Progenitor cell of endocrine pancreas (in vitro differentiated cells): Measurements from ENCODE around the gene IKZF4. TPM values are rescaled to one million over a fixed set of nuclear protein-coding genes. Genes with fewer than 3 reads are reported as not detected.
A peak's percentile ranks its signal among the peaks of the same experiment; 100 is the strongest.
"Not testable (repeated sequence)": the region's sequence is repeated elsewhere in the genome, so short reads cannot be mapped to it uniquely, and the experiment has no call there.

Experiments
- DNase-seq: peaks from one replicate; pipeline ENCODE4 v3.0.0; 2021; ENCODE audit warnings: low spot score; ENCODE audit not compliant: unreplicated experiment
- H3K27ac Mint-ChIP-seq: 2 replicates; pipeline ENCODE4 v1.8.0; 2021; ENCODE audit warnings: mild to moderate bottlenecking, moderate library complexity, mixed read lengths
- H3K27me3 Mint-ChIP-seq: 2 replicates; pipeline ENCODE4 v1.8.0; 2021; ENCODE audit warnings: mixed read lengths
- H3K36me3 Mint-ChIP-seq: 2 replicates; pipeline ENCODE4 v1.8.0; 2022; ENCODE audit warnings: mixed read lengths; ENCODE audit not compliant: insufficient read depth
- H3K4me1 Mint-ChIP-seq: 2 replicates; pipeline ENCODE4 v1.8.0; 2021; ENCODE audit warnings: low read depth, mixed read lengths
- H3K4me3 Mint-ChIP-seq: 2 replicates; pipeline ENCODE4 v1.8.0; 2021; ENCODE audit warnings: low read depth, mild to moderate bottlenecking, moderate library complexity, mixed read lengths
- H3K9me3 Mint-ChIP-seq: 2 replicates; pipeline ENCODE4 v1.8.0; 2021; ENCODE audit warnings: low read depth, mixed read lengths
- total RNA-seq: library from RNA; stranded (reverse); gene quantifications from 2 replicates; pipeline ENCODE4 v1.2.1, GENCODE V29; 2021
- TF ChIP-seq, protein P1 (sequence below): fragments of 200-600 bp; sonication (generic); IDR thresholded peaks from one replicate; pipeline ENCODE4 v1.5.0; 2021; ENCODE audit warnings: antibody characterized with exemption, mild to moderate bottlenecking; ENCODE audit not compliant: unreplicated experiment

IKZF4 gene
- total RNA-seq, 1 donor from 2014 or later = 20.6 TPM

DNA sequence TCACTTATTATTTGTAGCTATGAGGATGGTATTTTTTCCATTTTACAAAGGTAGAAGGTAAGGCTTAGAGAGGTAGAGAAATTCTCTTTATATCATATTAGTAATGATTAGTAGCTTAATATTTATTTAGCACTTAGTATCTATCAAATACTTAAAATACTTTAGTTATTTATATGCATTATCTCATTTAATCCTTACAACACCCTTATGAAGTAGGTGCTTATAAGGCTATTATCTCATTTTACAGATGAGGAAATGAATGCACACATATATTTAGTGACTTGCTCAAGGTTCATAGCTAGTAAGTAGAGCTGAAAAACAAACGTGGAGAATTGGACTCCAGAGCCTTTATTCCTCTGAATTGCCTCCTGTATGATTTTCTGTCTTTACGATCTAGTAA, 36.0 kb upstream of the IKZF4 start:
- TF ChIP-seq, protein P1, sequence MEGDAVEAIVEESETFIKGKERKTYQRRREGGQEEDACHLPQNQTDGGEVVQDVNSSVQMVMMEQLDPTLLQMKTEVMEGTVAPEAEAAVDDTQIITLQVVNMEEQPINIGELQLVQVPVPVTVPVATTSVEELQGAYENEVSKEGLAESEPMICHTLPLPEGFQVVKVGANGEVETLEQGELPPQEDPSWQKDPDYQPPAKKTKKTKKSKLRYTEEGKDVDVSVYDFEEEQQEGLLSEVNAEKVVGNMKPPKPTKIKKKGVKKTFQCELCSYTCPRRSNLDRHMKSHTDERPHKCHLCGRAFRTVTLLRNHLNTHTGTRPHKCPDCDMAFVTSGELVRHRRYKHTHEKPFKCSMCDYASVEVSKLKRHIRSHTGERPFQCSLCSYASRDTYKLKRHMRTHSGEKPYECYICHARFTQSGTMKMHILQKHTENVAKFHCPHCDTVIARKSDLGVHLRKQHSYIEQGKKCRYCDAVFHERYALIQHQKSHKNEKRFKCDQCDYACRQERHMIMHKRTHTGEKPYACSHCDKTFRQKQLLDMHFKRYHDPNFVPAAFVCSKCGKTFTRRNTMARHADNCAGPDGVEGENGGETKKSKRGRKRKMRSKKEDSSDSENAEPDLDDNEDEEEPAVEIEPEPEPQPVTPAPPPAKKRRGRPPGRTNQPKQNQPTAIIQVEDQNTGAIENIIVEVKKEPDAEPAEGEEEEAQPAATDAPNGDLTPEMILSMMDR = no peak
- Mint-ChIP-seq H3K4me3 (no peak overlapping the region), H3K27ac (no peak overlapping the region), H3K27me3 (no peaks in the 10 kb centered on the region), H3K9me3 (no peaks in the 10 kb centered on the region), H3K4me1 (no peaks in the 10 kb centered on the region), H3K36me3 (peaks cover 22% of the 10 kb centered on the region)
- no peak for DNase-seq

DNA sequence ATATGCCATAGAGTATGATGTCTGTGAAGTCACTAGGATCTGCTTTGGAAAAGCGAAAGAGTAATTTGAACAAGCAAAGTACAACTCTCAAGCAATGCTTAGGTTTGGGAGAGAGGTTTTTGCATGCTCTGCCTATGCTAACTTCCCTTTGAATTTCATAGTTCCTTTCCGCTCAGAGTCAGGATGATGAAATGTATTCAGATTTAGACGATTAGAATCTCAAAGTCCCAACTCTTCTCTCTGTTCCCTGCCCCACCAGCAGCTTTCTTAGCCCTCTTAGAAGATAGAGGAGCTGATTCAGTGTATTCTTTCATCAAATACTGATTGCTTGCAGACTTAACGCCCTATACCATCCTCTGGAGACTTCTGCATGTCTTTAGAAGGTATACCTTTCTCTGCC, 35.5 kb upstream of the IKZF4 start:
- H3K9me3 Mint-ChIP-seq = no peaks in the 10 kb centered on the region
- H3K27me3 Mint-ChIP-seq = no peaks in the 10 kb centered on the region
- H3K4me1 Mint-ChIP-seq = no peaks in the 10 kb centered on the region
- TF ChIP-seq, protein P1 = no peak
- H3K4me3 Mint-ChIP-seq = no peak overlapping the region
- H3K36me3 Mint-ChIP-seq = peaks cover 22% of the 10 kb centered on the region
- H3K27ac Mint-ChIP-seq = no peak overlapping the region
- no peak for DNase-seq

DNA sequence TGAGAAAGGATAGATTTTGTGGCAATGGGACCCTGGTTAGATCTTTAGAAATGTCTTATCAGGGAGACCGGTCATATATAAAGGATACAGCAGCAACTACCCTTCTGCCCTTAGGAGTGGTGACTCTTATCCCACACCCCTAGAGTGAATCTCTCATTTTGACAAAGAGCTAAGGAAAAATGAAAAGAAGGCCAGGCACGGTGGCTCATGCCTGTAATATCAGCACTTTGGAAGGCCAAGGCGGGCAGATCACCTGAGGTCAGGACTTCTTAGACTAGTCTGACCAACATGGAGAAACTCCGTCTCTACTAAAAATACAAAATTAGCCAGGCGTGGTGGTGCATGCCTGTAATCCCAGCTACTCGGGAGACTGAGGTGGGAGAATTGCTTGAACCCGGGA, 34.9 kb upstream of the IKZF4 start:
- not testable (repeated sequence) for H3K9me3 Mint-ChIP-seq, H3K4me1 Mint-ChIP-seq, H3K27ac Mint-ChIP-seq, H3K4me3 Mint-ChIP-seq, DNase-seq, H3K27me3 Mint-ChIP-seq
- peaks cover 23% of the 10 kb centered on the region for H3K36me3 Mint-ChIP-seq

DNA sequence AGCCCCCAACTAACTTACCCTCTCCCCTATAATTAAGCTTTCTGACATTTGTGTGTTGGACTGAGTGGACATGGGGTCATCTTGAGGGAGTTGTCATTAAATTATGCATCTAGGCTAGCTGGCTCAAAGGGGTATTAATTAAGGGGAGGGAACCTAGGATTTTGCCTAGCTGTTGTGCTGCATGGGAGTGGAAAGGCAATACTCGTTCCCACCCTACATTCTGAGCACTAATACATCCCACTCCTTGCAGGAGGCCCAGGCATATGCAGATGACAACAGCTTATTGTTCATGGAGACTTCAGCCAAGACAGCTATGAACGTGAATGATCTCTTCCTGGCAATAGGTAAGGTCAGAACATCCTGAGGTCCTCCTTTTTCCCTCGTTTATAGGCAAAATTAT, 29.7 kb upstream of the IKZF4 start:
- Mint-ChIP-seq H3K36me3 (peaks cover 25% of the 10 kb centered on the region), H3K4me3 (no peak overlapping the region), H3K27me3 (no peaks in the 10 kb centered on the region), H3K4me1 (no peaks in the 10 kb centered on the region), H3K9me3 (no peaks in the 10 kb centered on the region), H3K27ac (no peak overlapping the region)
- DNase-seq = no peak
- TF ChIP-seq, protein P1 = no peak

DNA sequence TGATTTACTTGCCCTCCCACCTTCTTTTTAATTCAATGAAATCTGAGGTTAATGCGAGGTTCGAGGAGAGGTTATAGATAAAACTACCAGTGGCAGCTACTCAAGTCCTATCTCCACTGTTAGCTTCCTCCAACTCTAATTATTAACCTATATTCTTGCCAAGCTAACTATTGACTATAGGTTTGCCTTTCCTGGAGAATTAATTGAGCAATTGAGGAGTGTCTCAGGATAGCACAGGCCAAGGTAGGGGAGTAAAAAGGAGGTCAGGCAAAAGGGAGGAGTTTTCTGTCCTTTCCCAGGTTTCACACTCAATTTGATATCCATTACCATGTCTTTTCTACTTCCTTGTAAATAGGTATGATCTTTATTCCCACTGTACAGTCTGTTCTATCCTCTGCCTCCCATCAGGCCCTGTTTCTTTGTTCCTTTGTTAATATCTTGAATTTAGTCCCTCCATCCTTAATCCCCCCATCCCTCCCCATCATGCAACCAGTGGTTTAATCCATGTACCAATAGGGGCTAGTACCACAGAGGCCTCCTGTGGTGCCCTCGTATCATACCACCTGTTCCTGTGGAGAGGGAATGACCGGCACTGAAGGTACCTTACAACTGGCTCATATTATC, 27.5 kb upstream of the IKZF4 start:
- TF ChIP-seq, protein P1 = no peak
- H3K27ac Mint-ChIP-seq = peak overlapping the region; percentile 74
- peaks cover 25% of the 10 kb centered on the region for H3K36me3 Mint-ChIP-seq
- H3K27me3 Mint-ChIP-seq = no peaks in the 10 kb centered on the region
- no peak overlapping the region for H3K4me3 Mint-ChIP-seq
- no peaks in the 10 kb centered on the region for H3K9me3 Mint-ChIP-seq
- peaks cover 10% of the 10 kb centered on the region for H3K4me1 Mint-ChIP-seq
- no peak for DNase-seq

DNA sequence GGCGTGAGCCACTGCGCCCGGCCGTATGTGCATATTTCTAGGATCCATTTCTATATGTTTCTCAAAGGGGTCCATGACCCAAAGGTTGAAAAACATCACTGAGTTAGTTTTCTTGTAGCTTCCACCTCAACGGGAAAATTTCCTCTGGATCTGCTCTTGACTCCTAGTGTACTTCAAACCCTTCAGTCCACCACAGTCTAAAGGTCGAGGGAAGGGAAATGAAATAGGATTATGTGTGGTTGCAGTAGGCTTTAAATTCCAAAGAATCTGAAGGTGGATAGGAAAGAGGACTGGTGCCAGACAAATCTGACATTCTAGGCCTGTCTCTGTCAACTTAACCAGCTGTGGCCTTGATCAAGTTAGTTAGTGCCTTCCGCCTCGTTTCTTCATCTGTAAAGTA, 25.5 kb upstream of the IKZF4 start:
- no peak for DNase-seq
- no peaks in the 10 kb centered on the region for H3K27me3 Mint-ChIP-seq
- H3K27ac Mint-ChIP-seq = peak overlapping the region; percentile 59
- no peak overlapping the region for H3K4me3 Mint-ChIP-seq
- no peaks in the 10 kb centered on the region for H3K9me3 Mint-ChIP-seq
- H3K36me3 Mint-ChIP-seq = peaks cover 18% of the 10 kb centered on the region
- H3K4me1 Mint-ChIP-seq = peaks cover 13% of the 10 kb centered on the region
- TF ChIP-seq, protein P1 = no peak
